ENCODE measurements around the gene BRINP3. TPM values are rescaled to one million over a fixed set of nuclear protein-coding genes. Genes with fewer than 3 reads are reported as not detected.
A peak's percentile ranks its signal among the peaks of the same experiment; 100 is the strongest.

The BRINP3 gene
- total RNA-seq, 1 donor from 2014 or later = not detected

DNA sequence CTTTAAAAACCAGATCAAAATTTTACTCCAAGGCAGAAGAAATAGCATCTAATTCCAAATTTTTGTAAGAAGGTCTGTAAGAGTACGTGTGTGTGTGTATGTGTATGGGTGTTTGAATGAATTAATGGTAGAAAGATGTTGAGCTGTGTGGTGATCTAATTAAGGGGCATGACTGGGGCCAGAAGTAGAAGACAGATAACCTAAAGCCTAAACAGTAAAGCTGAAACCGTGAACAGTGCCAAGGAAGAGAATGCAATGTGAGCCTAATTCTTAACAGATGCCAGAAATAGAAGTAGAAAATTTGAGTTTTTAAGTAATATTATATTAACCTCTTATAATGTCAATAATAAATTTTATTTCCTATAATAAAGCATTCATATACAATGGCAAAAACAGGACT is 38.2 kb downstream of the BRINP3 start:
- FAIRE-seq = no peak
- Histone ChIP-seq H3K9me3 (ENCODE audit: insufficient read depth, low read depth, low read length) (no peaks in the 10 kb centered on the region), H3K4me2 (ENCODE audit: low read length) (no peak overlapping the region), H3K79me2 (ENCODE audit: insufficient read depth, low read length) (no peaks in the 10 kb centered on the region), H3K4me3 (ENCODE audit: insufficient read depth, low read depth, low read length) (no peak overlapping the region), H3K9ac (ENCODE audit: low read length) (no peak overlapping the region), H4K20me1 (ENCODE audit: insufficient read depth, low read length) (no peaks in the 10 kb centered on the region), H3K36me3 (ENCODE audit: insufficient read depth, low read length) (no peaks in the 10 kb centered on the region), H3K4me1 (ENCODE audit: insufficient read depth, low read length) (no peaks in the 10 kb centered on the region), H2AFZ (ENCODE audit: low read depth, low read length) (no peak overlapping the region), H3K27me3 (ENCODE audit: insufficient read depth, low read length) (no peaks in the 10 kb centered on the region), H3K27ac (ENCODE audit: low read depth, low read length) (no peak overlapping the region)
- H3K4me1 Mint-ChIP-seq (ENCODE audit: low read depth, unreplicated experiment) = no peaks in the 10 kb centered on the region
- no peak overlapping the region for H3K4me3 Mint-ChIP-seq (ENCODE audit: unreplicated experiment)
- no peak overlapping the region for H3K27ac Mint-ChIP-seq (ENCODE audit: unreplicated experiment)
- no peaks in the 10 kb centered on the region for H3K27me3 Mint-ChIP-seq (ENCODE audit: low read depth, unreplicated experiment)
- no peaks in the 10 kb centered on the region for H3K9me3 Mint-ChIP-seq (ENCODE audit: unreplicated experiment)
- TF ChIP-seq, protein P1, sequence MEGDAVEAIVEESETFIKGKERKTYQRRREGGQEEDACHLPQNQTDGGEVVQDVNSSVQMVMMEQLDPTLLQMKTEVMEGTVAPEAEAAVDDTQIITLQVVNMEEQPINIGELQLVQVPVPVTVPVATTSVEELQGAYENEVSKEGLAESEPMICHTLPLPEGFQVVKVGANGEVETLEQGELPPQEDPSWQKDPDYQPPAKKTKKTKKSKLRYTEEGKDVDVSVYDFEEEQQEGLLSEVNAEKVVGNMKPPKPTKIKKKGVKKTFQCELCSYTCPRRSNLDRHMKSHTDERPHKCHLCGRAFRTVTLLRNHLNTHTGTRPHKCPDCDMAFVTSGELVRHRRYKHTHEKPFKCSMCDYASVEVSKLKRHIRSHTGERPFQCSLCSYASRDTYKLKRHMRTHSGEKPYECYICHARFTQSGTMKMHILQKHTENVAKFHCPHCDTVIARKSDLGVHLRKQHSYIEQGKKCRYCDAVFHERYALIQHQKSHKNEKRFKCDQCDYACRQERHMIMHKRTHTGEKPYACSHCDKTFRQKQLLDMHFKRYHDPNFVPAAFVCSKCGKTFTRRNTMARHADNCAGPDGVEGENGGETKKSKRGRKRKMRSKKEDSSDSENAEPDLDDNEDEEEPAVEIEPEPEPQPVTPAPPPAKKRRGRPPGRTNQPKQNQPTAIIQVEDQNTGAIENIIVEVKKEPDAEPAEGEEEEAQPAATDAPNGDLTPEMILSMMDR (IDR thresholded peaks at IDR 0.05; ENCODE audit: insufficient read depth, low read depth, low read length) = no peak
- no peaks in the 10 kb centered on the region for H3K36me3 Mint-ChIP-seq (ENCODE audit: low read depth, unreplicated experiment)
- DNase-seq (ENCODE audit: low read depth) = no peak

DNA sequence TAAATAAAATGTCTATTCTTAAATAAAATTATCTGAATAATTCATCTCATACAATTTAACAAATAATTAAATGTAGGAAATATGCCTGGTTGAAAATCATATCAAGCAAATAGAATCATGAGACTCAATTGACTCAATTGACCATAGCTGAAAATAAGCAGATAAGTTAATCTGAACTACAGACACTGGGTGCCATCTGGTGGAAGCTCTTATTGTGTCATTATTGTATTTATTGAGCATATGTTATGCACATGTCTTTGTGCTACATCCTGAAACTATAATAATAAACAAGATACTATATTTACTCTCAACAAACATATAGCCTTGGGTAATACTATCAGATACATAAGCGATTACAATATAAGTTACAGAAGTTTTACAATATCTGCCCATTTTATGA is 41.0 kb downstream of the BRINP3 start:
- no peak overlapping the region for H3K27ac Mint-ChIP-seq (ENCODE audit: unreplicated experiment)
- Histone ChIP-seq H3K4me3 (ENCODE audit: insufficient read depth, low read depth, low read length) (no peak overlapping the region), H3K9ac (ENCODE audit: low read length) (no peak overlapping the region), H3K9me3 (ENCODE audit: insufficient read depth, low read depth, low read length) (no peaks in the 10 kb centered on the region), H4K20me1 (ENCODE audit: insufficient read depth, low read length) (no peaks in the 10 kb centered on the region), H3K27ac (ENCODE audit: low read depth, low read length) (no peak overlapping the region), H3K4me2 (ENCODE audit: low read length) (no peak overlapping the region), H3K79me2 (ENCODE audit: insufficient read depth, low read length) (no peaks in the 10 kb centered on the region), H2AFZ (ENCODE audit: low read depth, low read length) (no peak overlapping the region), H3K27me3 (ENCODE audit: insufficient read depth, low read length) (no peaks in the 10 kb centered on the region), H3K4me1 (ENCODE audit: insufficient read depth, low read length) (no peaks in the 10 kb centered on the region), H3K36me3 (ENCODE audit: insufficient read depth, low read length) (no peaks in the 10 kb centered on the region)
- H3K4me1 Mint-ChIP-seq (ENCODE audit: low read depth, unreplicated experiment) = no peaks in the 10 kb centered on the region
- H3K4me3 Mint-ChIP-seq (ENCODE audit: unreplicated experiment) = no peak overlapping the region
- FAIRE-seq (no peak), DNase-seq (ENCODE audit: low read depth) (peak; percentile 17)
- H3K9me3 Mint-ChIP-seq (ENCODE audit: unreplicated experiment) = no peaks in the 10 kb centered on the region
- no peaks in the 10 kb centered on the region for H3K36me3 Mint-ChIP-seq (ENCODE audit: low read depth, unreplicated experiment)
- TF ChIP-seq EZH2 (IDR thresholded peaks at IDR 0.05; ENCODE audit: insufficient read depth, low read length) = no peak
- TF ChIP-seq, protein P1 (IDR thresholded peaks at IDR 0.05; ENCODE audit: insufficient read depth, low read depth, low read length) = peak; percentile 38
- H3K27me3 Mint-ChIP-seq (ENCODE audit: low read depth, unreplicated experiment) = no peaks in the 10 kb centered on the region

DNA sequence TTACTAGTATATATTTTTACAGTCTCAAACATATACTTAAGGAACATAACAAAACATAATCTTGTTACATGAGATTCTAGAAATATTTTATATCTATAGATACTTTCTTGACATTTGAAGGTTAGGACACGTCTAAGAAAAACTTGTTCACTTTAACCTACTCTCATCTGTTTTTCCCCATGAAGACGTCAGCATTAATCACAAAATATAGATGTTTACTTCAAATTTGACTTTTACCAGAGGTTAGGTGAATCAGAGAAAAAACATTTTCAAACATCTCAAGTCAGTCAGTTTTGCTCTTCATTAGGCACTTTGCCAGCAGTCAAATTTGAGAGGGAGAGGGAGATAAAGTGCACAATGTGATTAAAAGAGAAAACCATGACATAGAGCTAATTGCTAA is 47.7 kb downstream of the BRINP3 start:
- FAIRE-seq = no peak
- Mint-ChIP-seq H3K4me3 (ENCODE audit: unreplicated experiment) (no peak overlapping the region), H3K9me3 (ENCODE audit: unreplicated experiment) (no peaks in the 10 kb centered on the region), H3K4me1 (ENCODE audit: low read depth, unreplicated experiment) (no peaks in the 10 kb centered on the region), H3K27ac (ENCODE audit: unreplicated experiment) (no peak overlapping the region), H3K27me3 (ENCODE audit: low read depth, unreplicated experiment) (no peaks in the 10 kb centered on the region), H3K36me3 (ENCODE audit: low read depth, unreplicated experiment) (no peaks in the 10 kb centered on the region)
- Histone ChIP-seq H3K79me2 (ENCODE audit: insufficient read depth, low read length) (no peaks in the 10 kb centered on the region), H3K4me3 (ENCODE audit: insufficient read depth, low read depth, low read length) (no peak overlapping the region), H3K27me3 (ENCODE audit: insufficient read depth, low read length) (no peaks in the 10 kb centered on the region), H3K4me1 (ENCODE audit: insufficient read depth, low read length) (no peaks in the 10 kb centered on the region), H3K36me3 (ENCODE audit: insufficient read depth, low read length) (no peaks in the 10 kb centered on the region), H4K20me1 (ENCODE audit: insufficient read depth, low read length) (no peaks in the 10 kb centered on the region), H3K27ac (ENCODE audit: low read depth, low read length) (no peak overlapping the region), H3K9ac (ENCODE audit: low read length) (no peak overlapping the region), H3K9me3 (ENCODE audit: insufficient read depth, low read depth, low read length) (no peaks in the 10 kb centered on the region), H2AFZ (ENCODE audit: low read depth, low read length) (no peak overlapping the region), H3K4me2 (ENCODE audit: low read length) (no peak overlapping the region)
- DNase-seq (ENCODE audit: low read depth) = no peak
- TF ChIP-seq, protein P1 (IDR thresholded peaks at IDR 0.05; ENCODE audit: insufficient read depth, low read depth, low read length) = no peak
- TF ChIP-seq EZH2 (IDR thresholded peaks at IDR 0.05; ENCODE audit: insufficient read depth, low read length) = no peak

Measured in astrocyte (in vitro differentiated cells and primary cell).